Gastrocnemius medialis (tissue), 4 donors: Measurements from ENCODE around the gene CCDC85A.

Source experiments
- POLR2A ChIP-seq, 2 donors: fragments of 450-650 bp; IDR thresholded peaks; one replicate each; pipeline ENCODE4 v1.6.1; 2017; ENCODE audit warnings: antibody characterized with exemption in 2 of 2, mild to moderate bottlenecking in 2 of 2, moderate library complexity in 2 of 2
- TF ChIP-seq, protein P1 (sequence below), 5 experiments: fragments of 450-650 bp in 3 of 5; fragments of 200-600 bp in 2 of 5; sonication (generic) in 2 of 5; IDR thresholded peaks in 4 of 5; conservative IDR thresholded peaks in 1 of 5; 1 replicate in 4 of 5; 2 replicates in 1 of 5; pipeline ENCODE4 v1.5.1; 2016 to 2019; ENCODE audit warnings: antibody characterized with exemption in 5 of 5, mild to moderate bottlenecking in 3 of 5, moderate library complexity in 3 of 5

- TF ChIP-seq, protein P1, sequence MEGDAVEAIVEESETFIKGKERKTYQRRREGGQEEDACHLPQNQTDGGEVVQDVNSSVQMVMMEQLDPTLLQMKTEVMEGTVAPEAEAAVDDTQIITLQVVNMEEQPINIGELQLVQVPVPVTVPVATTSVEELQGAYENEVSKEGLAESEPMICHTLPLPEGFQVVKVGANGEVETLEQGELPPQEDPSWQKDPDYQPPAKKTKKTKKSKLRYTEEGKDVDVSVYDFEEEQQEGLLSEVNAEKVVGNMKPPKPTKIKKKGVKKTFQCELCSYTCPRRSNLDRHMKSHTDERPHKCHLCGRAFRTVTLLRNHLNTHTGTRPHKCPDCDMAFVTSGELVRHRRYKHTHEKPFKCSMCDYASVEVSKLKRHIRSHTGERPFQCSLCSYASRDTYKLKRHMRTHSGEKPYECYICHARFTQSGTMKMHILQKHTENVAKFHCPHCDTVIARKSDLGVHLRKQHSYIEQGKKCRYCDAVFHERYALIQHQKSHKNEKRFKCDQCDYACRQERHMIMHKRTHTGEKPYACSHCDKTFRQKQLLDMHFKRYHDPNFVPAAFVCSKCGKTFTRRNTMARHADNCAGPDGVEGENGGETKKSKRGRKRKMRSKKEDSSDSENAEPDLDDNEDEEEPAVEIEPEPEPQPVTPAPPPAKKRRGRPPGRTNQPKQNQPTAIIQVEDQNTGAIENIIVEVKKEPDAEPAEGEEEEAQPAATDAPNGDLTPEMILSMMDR (IDR thresholded peaks at IDR 0.05 in 4 of 5, conservative IDR thresholded peaks at IDR 0.05 in 1 of 5): no peak
- no peak for TF ChIP-seq POLR2A (IDR thresholded peaks at IDR 0.05)
These were observed 142.0 kb downstream of the CCDC85A start for GRCh38 chr2:56325661-56326345.
